22Rv1 (cell line): ENCODE measurements around the gene SUPT4H1.

Experiments
- CTCF ChIP-seq: fragments of 450-650 bp; IDR thresholded peaks from 2 replicates; pipeline ENCODE4 v1.5.1; 2017; ENCODE audit warnings: mild to moderate bottlenecking
- ZFX ChIP-seq: fragments of 450-650 bp; IDR thresholded peaks from 2 replicates; pipeline ENCODE4 v1.6.1; 2017; ENCODE audit warnings: antibody characterized with exemption, borderline replicate concordance

GRCh38 chr17:58378733-58379510 is 26.9 kb upstream of the SUPT4H1 start:
- TF ChIP-seq CTCF, result no peak
- no peak for TF ChIP-seq ZFX
